Neural crest cell (in vitro differentiated cells): ENCODE measurements around the gene RYK. TPM values are rescaled to one million over a fixed set of nuclear protein-coding genes. Genes with fewer than 3 reads are reported as not detected.

Source experiments
- DNase-seq: peaks from one replicate; pipeline ENCODE4 v3.0.0; 2021; ENCODE audit warnings: low read depth, mixed read lengths, low spot score
- H3K27ac Mint-ChIP-seq: one replicate; pipeline ENCODE4 v1.8.0; 2021; ENCODE audit warnings: mild to moderate bottlenecking, mixed read lengths; ENCODE audit not compliant: unreplicated experiment
- H3K27me3 Mint-ChIP-seq: 2 replicates; pipeline ENCODE4 v1.8.0; 2021; ENCODE audit warnings: low read depth, mild to moderate bottlenecking, mixed read lengths
- H3K36me3 Mint-ChIP-seq: 2 replicates; pipeline ENCODE4 v1.8.0; 2021; ENCODE audit warnings: low read depth, mild to moderate bottlenecking, mixed read lengths
- H3K4me1 Mint-ChIP-seq: 2 replicates; pipeline ENCODE4 v1.8.0; 2021; ENCODE audit warnings: mixed read lengths
- H3K4me3 Mint-ChIP-seq: one replicate; pipeline ENCODE4 v1.8.0; 2021; ENCODE audit warnings: mild to moderate bottlenecking, mixed read lengths
- H3K9me3 Mint-ChIP-seq: 2 replicates; pipeline ENCODE4 v1.8.0; 2021; ENCODE audit warnings: mixed read lengths
- total RNA-seq: library from RNA; stranded (reverse); gene quantifications from 2 replicates; pipeline ENCODE4 v1.2.1, GENCODE V29; 2021
- TF ChIP-seq, protein P1 (sequence below): fragments of 200-600 bp; sonication (generic); conservative IDR thresholded peaks from 2 replicates; pipeline ENCODE4 v1.5.0; 2021; ENCODE audit warnings: antibody characterized with exemption, mild to moderate bottlenecking

RYK gene
- total RNA-seq, 1 donor from 2014 or later: 57.4 TPM

DNA sequence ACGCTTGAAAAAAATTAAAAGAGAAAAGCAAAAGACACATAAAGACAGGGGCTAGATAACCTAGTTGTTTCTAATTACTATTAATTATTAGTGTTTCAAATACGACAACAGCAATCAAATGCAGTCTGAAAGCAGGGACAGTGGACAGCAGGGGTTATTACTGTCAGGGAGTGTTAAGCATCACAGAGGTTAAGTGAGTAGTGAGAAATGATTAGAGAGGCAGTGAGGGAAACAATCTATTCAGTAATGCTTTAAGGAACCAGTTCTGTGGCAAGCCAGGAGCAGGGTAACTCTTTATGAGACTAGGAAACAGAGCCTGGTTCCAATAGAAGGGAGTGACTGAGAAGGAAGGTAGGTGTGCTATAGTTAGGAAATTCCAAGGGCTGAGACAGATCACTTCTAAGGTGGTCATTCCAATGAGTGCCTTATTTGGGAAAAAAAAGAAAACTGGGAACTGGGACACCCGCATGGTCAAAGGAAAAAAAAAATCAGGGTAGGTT, 15.0 kb downstream of the RYK start:
- Mint-ChIP-seq H3K4me3 (no peak overlapping the region), H3K9me3 (no peaks in the 10 kb centered on the region), H3K36me3 (no peaks in the 10 kb centered on the region), H3K27ac (no peak overlapping the region), H3K27me3 (no peaks in the 10 kb centered on the region), H3K4me1 (peaks cover 46% of the 10 kb centered on the region)
- DNase-seq: no peak
- TF ChIP-seq, protein P1, sequence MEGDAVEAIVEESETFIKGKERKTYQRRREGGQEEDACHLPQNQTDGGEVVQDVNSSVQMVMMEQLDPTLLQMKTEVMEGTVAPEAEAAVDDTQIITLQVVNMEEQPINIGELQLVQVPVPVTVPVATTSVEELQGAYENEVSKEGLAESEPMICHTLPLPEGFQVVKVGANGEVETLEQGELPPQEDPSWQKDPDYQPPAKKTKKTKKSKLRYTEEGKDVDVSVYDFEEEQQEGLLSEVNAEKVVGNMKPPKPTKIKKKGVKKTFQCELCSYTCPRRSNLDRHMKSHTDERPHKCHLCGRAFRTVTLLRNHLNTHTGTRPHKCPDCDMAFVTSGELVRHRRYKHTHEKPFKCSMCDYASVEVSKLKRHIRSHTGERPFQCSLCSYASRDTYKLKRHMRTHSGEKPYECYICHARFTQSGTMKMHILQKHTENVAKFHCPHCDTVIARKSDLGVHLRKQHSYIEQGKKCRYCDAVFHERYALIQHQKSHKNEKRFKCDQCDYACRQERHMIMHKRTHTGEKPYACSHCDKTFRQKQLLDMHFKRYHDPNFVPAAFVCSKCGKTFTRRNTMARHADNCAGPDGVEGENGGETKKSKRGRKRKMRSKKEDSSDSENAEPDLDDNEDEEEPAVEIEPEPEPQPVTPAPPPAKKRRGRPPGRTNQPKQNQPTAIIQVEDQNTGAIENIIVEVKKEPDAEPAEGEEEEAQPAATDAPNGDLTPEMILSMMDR: no peak

DNA sequence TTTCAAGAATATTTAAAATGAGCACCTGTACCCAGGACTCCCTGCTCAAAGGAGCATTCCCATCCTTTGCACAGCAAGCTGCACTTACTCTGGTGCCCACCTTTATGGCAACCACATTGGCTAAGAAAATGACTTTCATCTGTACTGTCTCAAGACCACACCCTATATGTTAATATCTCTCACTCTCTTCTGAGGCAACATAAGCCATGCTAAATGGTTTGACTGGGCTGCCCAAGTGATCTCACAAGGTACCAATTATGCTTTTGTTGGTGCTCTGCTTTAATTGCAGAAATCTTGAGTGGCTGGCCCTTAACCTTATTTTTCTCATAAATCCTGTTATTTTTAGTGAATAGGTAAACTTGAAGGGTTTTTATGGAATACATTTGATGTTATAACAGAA, 17.7 kb downstream of the RYK start:
- Mint-ChIP-seq H3K36me3 (peaks cover 2% of the 10 kb centered on the region), H3K4me3 (no peak overlapping the region), H3K4me1 (peaks cover 33% of the 10 kb centered on the region), H3K9me3 (no peaks in the 10 kb centered on the region), H3K27me3 (no peaks in the 10 kb centered on the region), H3K27ac (no peak overlapping the region)
- no peak for DNase-seq
- TF ChIP-seq, protein P1: no peak

DNA sequence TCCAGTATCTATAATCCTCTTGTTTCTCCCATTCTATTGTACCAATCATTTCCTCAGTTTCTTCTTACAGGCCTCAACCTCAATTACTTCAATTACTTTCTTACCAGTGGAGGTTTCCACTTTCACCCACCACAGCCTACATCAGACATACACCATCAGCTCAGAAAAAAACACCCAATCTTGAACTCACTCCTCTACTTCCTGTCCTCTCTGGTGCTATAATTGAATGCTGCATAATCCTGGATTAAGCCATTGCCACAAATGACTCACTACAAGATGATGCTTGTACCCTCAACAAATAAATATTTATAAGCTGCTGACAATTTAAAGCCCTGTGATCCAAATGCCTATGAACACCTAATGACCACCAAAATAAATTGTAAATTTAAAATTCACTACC, 18.5 kb downstream of the RYK start:
- H3K9me3 Mint-ChIP-seq: no peaks in the 10 kb centered on the region
- TF ChIP-seq, protein P1: no peak
- DNase-seq: no peak
- H3K27me3 Mint-ChIP-seq: no peaks in the 10 kb centered on the region
- peaks cover 26% of the 10 kb centered on the region for H3K4me1 Mint-ChIP-seq
- no peak overlapping the region for H3K4me3 Mint-ChIP-seq
- H3K36me3 Mint-ChIP-seq: peaks cover 2% of the 10 kb centered on the region
- no peak overlapping the region for H3K27ac Mint-ChIP-seq

DNA sequence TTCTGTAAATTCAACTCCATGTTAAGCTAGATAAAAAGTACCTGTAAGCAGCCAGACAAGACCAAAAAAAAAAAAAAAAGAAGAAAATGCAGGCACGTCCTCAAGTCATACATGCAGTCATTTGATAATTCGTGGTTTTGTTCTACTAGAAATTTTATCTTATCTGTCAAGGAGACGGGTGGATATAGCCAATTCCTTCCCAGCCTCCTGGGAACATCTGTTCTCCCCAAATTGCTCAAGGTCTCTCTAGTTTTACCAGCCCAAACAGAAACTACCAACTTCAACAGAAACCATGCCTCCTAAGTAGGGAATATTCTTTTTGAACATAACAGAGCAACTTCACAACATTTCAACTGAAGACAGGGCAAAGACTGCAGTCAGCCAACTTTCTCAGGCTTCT, 19.5 kb downstream of the RYK start:
- Mint-ChIP-seq H3K4me1 (peaks cover 24% of the 10 kb centered on the region), H3K27me3 (no peaks in the 10 kb centered on the region), H3K27ac (no peak overlapping the region), H3K36me3 (peaks cover 2% of the 10 kb centered on the region), H3K9me3 (no peaks in the 10 kb centered on the region), H3K4me3 (no peak overlapping the region)
- TF ChIP-seq, protein P1: no peak
- no peak for DNase-seq

DNA sequence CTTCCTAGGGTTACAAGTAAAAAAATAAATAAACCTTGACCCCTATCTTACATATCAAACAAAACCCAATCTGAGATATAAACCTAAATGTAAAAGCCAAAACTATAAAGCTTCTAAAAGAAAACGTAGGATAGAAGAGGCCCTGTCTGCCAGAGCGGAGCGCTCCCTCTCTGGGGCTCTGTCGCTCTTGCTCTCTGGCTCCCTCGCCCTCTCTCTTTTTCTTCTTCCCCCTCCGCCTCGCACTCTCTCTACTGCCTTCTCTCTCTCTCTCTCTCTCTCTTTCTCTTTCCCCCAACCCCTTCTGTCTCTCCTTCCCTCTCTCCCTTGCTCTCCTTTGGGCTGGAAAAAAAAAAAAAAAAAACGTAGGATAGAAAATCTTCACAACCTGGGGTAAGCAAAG, 21.6 kb downstream of the RYK start:
- Mint-ChIP-seq H3K27ac (no peak overlapping the region), H3K4me1 (peaks cover 18% of the 10 kb centered on the region), H3K9me3 (no peaks in the 10 kb centered on the region), H3K27me3 (no peaks in the 10 kb centered on the region), H3K36me3 (peaks cover 2% of the 10 kb centered on the region), H3K4me3 (no peak overlapping the region)
- TF ChIP-seq, protein P1: no peak
- DNase-seq: no peak

DNA sequence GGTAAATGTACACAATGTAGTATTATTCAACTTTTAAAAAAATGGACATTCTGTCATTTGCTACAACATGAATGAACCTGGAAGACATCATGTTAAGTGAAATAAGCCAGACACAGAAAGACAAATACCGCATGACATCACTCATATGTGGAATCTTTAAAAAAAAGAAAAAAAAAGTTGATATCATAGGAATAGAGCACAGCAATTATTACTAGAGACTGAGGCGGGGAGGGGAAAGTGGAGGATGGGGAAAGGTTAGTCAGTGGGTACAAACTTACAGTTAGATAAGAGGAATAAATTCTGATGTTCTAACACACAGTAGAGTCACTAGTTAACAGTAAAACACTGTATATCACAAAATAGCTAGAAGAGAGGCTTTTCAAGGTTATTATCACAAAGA, 22.2 kb downstream of the RYK start:
- peaks cover 2% of the 10 kb centered on the region for H3K36me3 Mint-ChIP-seq
- peaks cover 24% of the 10 kb centered on the region for H3K4me1 Mint-ChIP-seq
- no peaks in the 10 kb centered on the region for H3K9me3 Mint-ChIP-seq
- H3K27me3 Mint-ChIP-seq: no peaks in the 10 kb centered on the region
- no peak overlapping the region for H3K4me3 Mint-ChIP-seq
- no peak overlapping the region for H3K27ac Mint-ChIP-seq
- DNase-seq: no peak
- TF ChIP-seq, protein P1: no peak
